Osteoblast (primary cell): ENCODE data around the gene MATK. TPM values are rescaled to one million over a fixed set of nuclear protein-coding genes. Genes with fewer than 3 reads are reported as not detected.

Source experiments
- DNase-seq: peaks from one replicate; pipeline ENCODE4 v3.0.0; 2011; ENCODE audit warnings: low spot score, mixed read lengths; ENCODE audit not compliant: insufficient read length; ENCODE audit errors: missing footprints
- H2AFZ ChIP-seq: 2 replicates; pipeline ENCODE4 v1.6.0; 2011; ENCODE audit warnings: mild to moderate bottlenecking, low read length
- H3K27ac ChIP-seq: 2 replicates; pipeline ENCODE4 v1.5.1; 2011; ENCODE audit warnings: mild to moderate bottlenecking, low read depth, low read length, moderate library complexity
- H3K27me3 ChIP-seq: 2 replicates; pipeline ENCODE4 v1.6.0; 2012; ENCODE audit warnings: mild to moderate bottlenecking, control low read depth, inconsistent platforms, low read length, moderate library complexity; ENCODE audit not compliant: insufficient read depth
- H3K36me3 ChIP-seq: 2 replicates; pipeline ENCODE4 v1.5.1; 2011; ENCODE audit warnings: mild to moderate bottlenecking, low read length, control low read depth, moderate library complexity; ENCODE audit not compliant: insufficient read depth
- H3K4me1 ChIP-seq: 2 replicates; pipeline ENCODE4 v1.5.1; 2011; ENCODE audit warnings: mild to moderate bottlenecking, low read length, control low read depth, moderate library complexity; ENCODE audit not compliant: insufficient read depth
- H3K4me2 ChIP-seq: 2 replicates; pipeline ENCODE4 v1.6.0; 2011; ENCODE audit warnings: mild to moderate bottlenecking, low read length; ENCODE audit not compliant: insufficient read depth
- H3K4me3 ChIP-seq: fragments of 200-600 bp; sonication (generic); 3 replicates; pipeline ENCODE4 v1.5.1; 2012; ENCODE audit warnings: mild to moderate bottlenecking, low read length, inconsistent platforms; ENCODE audit not compliant: insufficient read depth
- H3K79me2 ChIP-seq: 2 replicates; pipeline ENCODE4 v1.6.0; 2012; ENCODE audit warnings: mild to moderate bottlenecking, low read length, control low read depth, inconsistent platforms; ENCODE audit not compliant: insufficient read depth
- H3K9me3 ChIP-seq: 2 replicates; pipeline ENCODE4 v1.5.1; 2011; ENCODE audit warnings: low read depth, low read length, control low read depth
- H4K20me1 ChIP-seq: 2 replicates; pipeline ENCODE4 v1.6.0; 2012; ENCODE audit warnings: mild to moderate bottlenecking, low read length, control low read depth; ENCODE audit not compliant: insufficient read depth
- CTCF ChIP-seq: IDR thresholded peaks from 2 replicates; pipeline ENCODE4 v1.5.1; 2011; ENCODE audit warnings: mild to moderate bottlenecking, low read depth, low read length, moderate library complexity; ENCODE audit errors: extremely low read depth
- total RNA-seq: library from RNA; depleted of rRNA; stranded (reverse); fragments of >200 nt; gene quantifications from 2 replicates; pipeline ENCODE4 v1.2.3, GENCODE V29; 2012

The MATK gene
- total RNA-seq, 1 donor, result not detected

GRCh38 chr19:3790209-3790734 lies 4.1 kb upstream of the MATK start:
- peaks cover 4% of the 10 kb centered on the region for H3K27me3 ChIP-seq
- H3K4me2 ChIP-seq, result no peak overlapping the region

DNA sequence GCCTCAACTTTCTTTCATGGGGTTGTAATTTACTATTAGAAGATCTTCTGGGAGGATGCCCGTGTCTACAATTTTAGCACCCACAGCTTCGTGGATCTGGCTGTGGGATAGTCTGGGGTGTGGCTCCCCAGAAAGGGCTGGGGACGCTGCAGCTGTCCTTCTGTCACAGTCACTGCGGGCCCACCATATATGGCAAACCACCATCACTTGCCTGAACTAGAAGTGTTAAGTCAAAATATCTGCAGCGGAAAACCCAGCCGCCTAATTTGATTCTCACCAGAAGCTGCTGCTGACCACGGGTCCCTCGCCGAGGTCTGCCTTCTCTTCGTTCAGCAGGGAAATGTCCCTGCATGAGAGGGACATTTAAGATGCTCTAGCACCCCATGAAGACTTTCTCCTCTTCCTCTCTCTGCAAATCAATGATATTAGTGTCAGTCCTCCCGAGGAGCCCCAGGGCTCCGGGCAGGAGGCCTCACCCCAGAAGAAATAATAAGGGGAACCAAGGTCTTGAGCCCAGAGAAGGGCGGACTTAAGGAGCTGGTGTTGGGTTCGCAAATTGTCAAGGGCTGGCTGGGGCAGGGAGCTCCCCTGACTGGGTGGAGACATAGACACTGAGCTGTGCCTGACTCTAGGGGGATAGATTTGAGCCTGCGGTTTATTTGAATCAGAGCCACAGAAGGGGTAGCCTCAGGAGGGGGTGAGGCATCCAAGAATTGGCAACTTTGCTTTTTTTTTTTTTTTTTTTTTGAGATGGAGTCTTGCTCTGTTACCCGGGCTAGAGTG lies 3.0 kb upstream of the MATK start:
- TF ChIP-seq CTCF, result no peak
- H2AFZ ChIP-seq, result no peak overlapping the region
- DNase-seq, result peak; percentile 76

More at GRCh38 chr19:3790209-3790734, 4.1 kb upstream of the MATK start:
- Histone ChIP-seq H3K4me1 (no peaks in the 10 kb centered on the region), H3K27ac (no peak overlapping the region), H3K4me3 (no peak overlapping the region), H3K79me2 (no peaks in the 10 kb centered on the region), H4K20me1 (no peaks in the 10 kb centered on the region), H3K9me3 (no peaks in the 10 kb centered on the region), H3K36me3 (no peaks in the 10 kb centered on the region), H2AFZ (no peak overlapping the region)
- DNase-seq, result peak; percentile 49
- no peak for TF ChIP-seq CTCF

DNA sequence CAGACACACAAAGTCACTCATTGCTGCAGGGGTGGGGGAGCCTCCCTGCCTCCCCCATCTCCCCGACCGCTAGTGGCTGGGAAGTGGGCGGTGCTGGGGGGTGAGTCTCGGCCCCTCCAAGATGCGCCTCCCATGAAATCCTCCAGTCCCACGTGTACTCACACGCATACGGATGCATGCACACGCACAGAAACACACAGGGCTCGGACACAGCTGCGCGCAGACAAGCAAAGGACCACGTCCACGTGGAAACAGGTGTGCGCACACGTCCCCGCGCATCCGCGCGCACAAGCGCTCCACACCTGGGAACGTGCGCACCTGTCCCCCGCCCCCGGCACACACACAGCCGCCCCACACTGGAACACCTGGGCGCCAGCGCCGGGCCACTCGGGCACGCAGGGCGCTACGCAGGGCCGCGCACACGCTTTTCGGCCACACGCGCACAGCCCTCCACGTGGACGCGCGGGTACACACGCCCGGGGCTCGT lies 687 bp downstream of the MATK start:
- H3K4me1 ChIP-seq, result no peaks in the 10 kb centered on the region
- no peaks in the 10 kb centered on the region for H3K36me3 ChIP-seq
- peaks cover 13% of the 10 kb centered on the region for H3K9me3 ChIP-seq
- no peaks in the 10 kb centered on the region for H4K20me1 ChIP-seq
- peaks cover 9% of the 10 kb centered on the region for H3K27me3 ChIP-seq
- DNase-seq, result no peak
- no peak overlapping the region for H3K4me2 ChIP-seq
- TF ChIP-seq CTCF, result no peak
- no peak overlapping the region for H3K27ac ChIP-seq
- H2AFZ ChIP-seq, result no peak overlapping the region
- H3K79me2 ChIP-seq, result no peaks in the 10 kb centered on the region
- no peak overlapping the region for H3K4me3 ChIP-seq

More for the DNA sequence above, 3.0 kb upstream of the MATK start:
- Histone ChIP-seq H3K36me3 (no peaks in the 10 kb centered on the region), H3K27me3 (peaks cover 9% of the 10 kb centered on the region), H3K9me3 (no peaks in the 10 kb centered on the region), H3K4me1 (no peaks in the 10 kb centered on the region), H4K20me1 (no peaks in the 10 kb centered on the region), H3K4me2 (no peak overlapping the region), H3K79me2 (no peaks in the 10 kb centered on the region), H3K27ac (no peak overlapping the region), H3K4me3 (no peak overlapping the region)
